ENCODE measurements around the gene MOB2.

GRCh38 chr11:1454576-1454975 lies 32.0 kb downstream of the MOB2 start:
- TF ChIP-seq CTCF (CRISPR knock-in tag; IDR thresholded peaks at IDR 0.05) = no peak
- TF ChIP-seq BRCA1 (CRISPR knock-in tag; IDR thresholded peaks at IDR 0.05) = no peak
- no peak for TF ChIP-seq MXI1 (IDR thresholded peaks at IDR 0.05; ENCODE audit: borderline replicate concordance, low read depth, low read length)
- no peak for TF ChIP-seq MAZ (IDR thresholded peaks at IDR 0.05; ENCODE audit: borderline replicate concordance, low read depth, low read length)
- TF ChIP-seq MAZ (CRISPR knock-in tag; IDR thresholded peaks at IDR 0.05; ENCODE audit: low read depth) = no peak
- TF ChIP-seq POLR2A (IDR thresholded peaks at IDR 0.05; ENCODE audit: insufficient read depth in 1 of 2, low read depth in 2 of 2, low read length in 2 of 2) = no peak
- no peak for TF ChIP-seq ATF4 (CRISPR knock-in tag; IDR thresholded peaks at IDR 0.05)
